Transverse colon (tissue), 4 donors: ENCODE data around the gene RPS4Y1. TPM values are rescaled to one million over a fixed set of nuclear protein-coding genes. Genes with fewer than 3 reads are reported as not detected.

Experiments used
- DNase-seq: peaks from one replicate; pipeline ENCODE4 v3.0.0-alpha.2; 2019
- H3K27ac ChIP-seq, 4 donors: fragments of 200-600 bp; sonication (generic); 2 replicates each; pipeline ENCODE4 v1.5.1; 2016 to 2018; ENCODE audit warnings: inconsistent platforms in 4 of 4
- H3K27me3 ChIP-seq: fragments of 200-600 bp; sonication (generic); 2 replicates; pipeline ENCODE4 v1.5.1; 2017; ENCODE audit warnings: inconsistent platforms
- H3K36me3 ChIP-seq, 4 donors: fragments of 200-600 bp; sonication (generic); 2 replicates each; pipeline ENCODE4 v1.5.1; 2017 to 2019; ENCODE audit warnings: inconsistent platforms in 4 of 4
- H3K4me1 ChIP-seq, 4 donors: fragments of 200-600 bp; sonication (generic); 2 replicates each; pipeline ENCODE4 v1.5.1; 2017 to 2020; ENCODE audit warnings: inconsistent platforms in 4 of 4
- H3K4me3 ChIP-seq, 4 donors: fragments of 200-600 bp; sonication (generic); 1 replicate in 1 of 4; 2 replicates in 3 of 4; pipeline versions ENCODE4 v1.5.1 to v1.6.1; 2017 to 2019; ENCODE audit warnings: inconsistent platforms in 4 of 4
- H3K9me3 ChIP-seq, 2 donors: fragments of 200-600 bp; sonication (generic); 2 replicates each; pipeline ENCODE4 v1.5.1; 2017 to 2019; ENCODE audit warnings: inconsistent platforms in 2 of 2
- EP300 ChIP-seq: sonication (generic); formaldehyde crosslinking; IDR thresholded peaks from one replicate; pipeline ENCODE4 v1.6.1; 2017; ENCODE audit warnings: antibody characterized with exemption, low read depth
- POLR2A ChIP-seq: fragments of 450-650 bp; IDR thresholded peaks from one replicate; pipeline ENCODE4 v1.6.1; 2016; ENCODE audit warnings: antibody characterized with exemption, mild to moderate bottlenecking, moderate library complexity
- POLR2AphosphoS5 ChIP-seq, 3 donors: sonication (generic); formaldehyde crosslinking; IDR thresholded peaks; one replicate each; pipeline ENCODE4 v1.6.1; 2016; ENCODE audit warnings: antibody characterized with exemption in 3 of 3
- WGBS, 2 donors: methylation state at CpG; one replicate each; pipeline ENCODE4 v1.1.5; 2018; ENCODE audit warnings: low coverage in 1 of 2; 5-methylcytosine and 5-hydroxymethylcytosine counted together
- in situ Hi-C, 4 donors: fragments of 200-750 bp; cut with MboI; loops; one replicate each; pipeline versions ENCODE4 v1.15.0 to v1.15.1; 2017; ENCODE audit warnings: low sequenced_read_pairs in 3 of 4, low pct_ligation_motif_present in 1 of 4, low pct_unique_long_range_greater_than_20kb in 1 of 4
- intact Hi-C: fragments of 100-400 bp; cut with DNase I; formaldehyde crosslinking; loops from one replicate; pipeline ENCODE4 v1.15.1; 2023; ENCODE audit warnings: low total_unique reads
- total RNA-seq, 4 donors: library from RNA; depleted of rRNA; stranded (reverse); fragments of >200 nt; gene quantifications; one replicate each; pipeline ENCODE4 v1.1.0, GENCODE V29; 2016
- TF ChIP-seq, protein P1 (sequence below), 5 experiments: fragments of 200-600 bp in 3 of 5; fragments of 450-650 bp in 2 of 5; sonication (generic) in 3 of 5; IDR thresholded peaks; 1 replicate in 2 of 5; 2 replicates in 3 of 5; pipeline ENCODE4 v1.5.1; 2016 to 2017; ENCODE audit warnings: antibody characterized with exemption in 5 of 5, inconsistent platforms in 3 of 5, mild to moderate bottlenecking in 2 of 5, moderate library complexity in 1 of 5

RPS4Y1 gene
- total RNA-seq, 4 donors from 2014 or later: 125 to 177 TPM; not detected in 2

DNA sequence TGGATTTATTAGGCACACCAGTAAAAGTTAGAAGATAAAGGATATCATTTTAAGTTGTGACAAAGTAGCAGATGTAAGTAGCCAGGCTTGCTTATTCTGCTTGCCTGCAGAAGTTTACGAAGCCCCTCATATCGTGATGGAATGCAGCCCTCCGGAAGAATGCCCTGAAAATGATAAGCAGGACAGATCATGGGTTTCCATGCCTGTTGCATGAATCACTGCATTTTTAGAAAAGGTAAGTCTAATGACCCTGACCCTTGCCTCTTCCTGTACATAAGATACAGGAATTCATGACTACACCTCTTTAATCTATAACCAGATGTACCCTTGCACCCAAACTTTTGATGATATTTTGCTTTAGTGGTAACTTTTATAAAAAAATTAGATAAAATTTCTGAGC is 16.9 kb upstream of the RPS4Y1 start:
- in situ Hi-C loops: no loop called here
- no CpG with 5 or more reads among the region's 3 CpGs for WGBS, 2 donors

GRCh38 chrY:2828497-2828896 is 12.9 kb upstream of the RPS4Y1 start:
- TF ChIP-seq, protein P1, sequence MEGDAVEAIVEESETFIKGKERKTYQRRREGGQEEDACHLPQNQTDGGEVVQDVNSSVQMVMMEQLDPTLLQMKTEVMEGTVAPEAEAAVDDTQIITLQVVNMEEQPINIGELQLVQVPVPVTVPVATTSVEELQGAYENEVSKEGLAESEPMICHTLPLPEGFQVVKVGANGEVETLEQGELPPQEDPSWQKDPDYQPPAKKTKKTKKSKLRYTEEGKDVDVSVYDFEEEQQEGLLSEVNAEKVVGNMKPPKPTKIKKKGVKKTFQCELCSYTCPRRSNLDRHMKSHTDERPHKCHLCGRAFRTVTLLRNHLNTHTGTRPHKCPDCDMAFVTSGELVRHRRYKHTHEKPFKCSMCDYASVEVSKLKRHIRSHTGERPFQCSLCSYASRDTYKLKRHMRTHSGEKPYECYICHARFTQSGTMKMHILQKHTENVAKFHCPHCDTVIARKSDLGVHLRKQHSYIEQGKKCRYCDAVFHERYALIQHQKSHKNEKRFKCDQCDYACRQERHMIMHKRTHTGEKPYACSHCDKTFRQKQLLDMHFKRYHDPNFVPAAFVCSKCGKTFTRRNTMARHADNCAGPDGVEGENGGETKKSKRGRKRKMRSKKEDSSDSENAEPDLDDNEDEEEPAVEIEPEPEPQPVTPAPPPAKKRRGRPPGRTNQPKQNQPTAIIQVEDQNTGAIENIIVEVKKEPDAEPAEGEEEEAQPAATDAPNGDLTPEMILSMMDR (IDR thresholded peaks at IDR 0.05): no peak
- TF ChIP-seq POLR2AphosphoS5 (IDR thresholded peaks at IDR 0.05) (no peak), EP300 (no peak), POLR2A (no peak)
- H3K27ac ChIP-seq: no peak overlapping the region
- no peak for DNase-seq
- WGBS, 2 donors: no CpG with 5 or more reads among the region's 5 CpGs
- H3K9me3 ChIP-seq: no peaks in the 10 kb centered on the region
- no peaks in the 10 kb centered on the region for H3K36me3 ChIP-seq
- in situ Hi-C loops: no loop called here
- no peak overlapping the region for H3K4me3 ChIP-seq
- H3K27me3 ChIP-seq: no peaks in the 10 kb centered on the region
- no peaks in the 10 kb centered on the region for H3K4me1 ChIP-seq
- intact Hi-C loops: no loop called here

More for the DNA sequence above, 16.9 kb upstream of the RPS4Y1 start:
- intact Hi-C loops: no loop called here
- H3K4me3 ChIP-seq: no peak overlapping the region
- no peaks in the 10 kb centered on the region for H3K36me3 ChIP-seq
- no peak for DNase-seq
- no peak overlapping the region for H3K27ac ChIP-seq
- no peaks in the 10 kb centered on the region for H3K9me3 ChIP-seq
- H3K4me1 ChIP-seq: no peaks in the 10 kb centered on the region
- no peaks in the 10 kb centered on the region for H3K27me3 ChIP-seq
- TF ChIP-seq EP300 (no peak), POLR2A (no peak), POLR2AphosphoS5 (IDR thresholded peaks at IDR 0.05) (no peak)
- TF ChIP-seq, protein P1 (IDR thresholded peaks at IDR 0.05): no peak

DNA sequence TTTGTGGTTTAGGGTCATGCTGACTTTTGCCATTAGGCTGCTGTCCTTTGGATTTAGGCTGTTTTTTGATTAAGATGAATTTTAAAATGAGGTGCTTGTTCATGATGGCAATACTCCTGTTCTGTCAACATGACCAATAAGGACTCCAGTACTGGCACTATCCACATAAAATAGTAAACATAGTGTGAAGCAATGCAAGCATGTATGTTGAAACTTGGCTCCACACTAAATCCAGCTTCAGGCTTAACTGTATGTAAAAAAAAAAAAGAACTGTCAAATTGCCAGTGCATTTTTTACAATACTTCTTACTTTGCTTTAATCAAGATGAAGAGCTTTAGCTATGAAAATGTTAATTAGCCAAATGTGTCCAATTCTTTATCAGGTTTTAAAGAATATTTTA is 6.2 kb upstream of the RPS4Y1 start:
- Histone ChIP-seq H3K36me3 (no peaks in the 10 kb centered on the region), H3K4me3 (no peak overlapping the region), H3K9me3 (no peaks in the 10 kb centered on the region), H3K27ac (no peak overlapping the region), H3K27me3 (no peaks in the 10 kb centered on the region), H3K4me1 (no peaks in the 10 kb centered on the region)
- TF ChIP-seq POLR2AphosphoS5 (IDR thresholded peaks at IDR 0.05): no peak
- no peak for TF ChIP-seq EP300
- TF ChIP-seq, protein P1 (IDR thresholded peaks at IDR 0.05): no peak
- TF ChIP-seq POLR2A: no peak
- intact Hi-C loops: no loop called here
- in situ Hi-C loops: no loop called here
- DNase-seq: no peak

DNA sequence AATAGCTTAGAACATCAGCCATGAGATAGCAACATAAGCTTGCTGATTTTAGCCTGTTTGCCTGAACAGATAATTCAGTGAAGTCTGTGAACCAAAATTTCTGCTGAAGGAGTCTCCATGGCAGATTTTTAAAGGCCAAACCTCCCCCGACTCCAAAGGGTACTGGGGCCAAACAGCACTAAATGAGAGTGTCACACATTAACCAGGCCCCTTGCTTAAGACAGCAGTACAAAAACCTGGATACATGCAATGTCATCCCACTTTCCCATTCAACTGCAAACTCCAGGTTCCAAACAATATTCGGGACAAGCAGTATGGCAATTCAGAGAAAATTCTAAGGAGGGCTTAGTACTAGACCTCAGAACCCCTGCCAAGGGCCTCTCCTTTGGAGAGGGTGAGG is 4.3 kb upstream of the RPS4Y1 start:
- H3K27me3 ChIP-seq: no peaks in the 10 kb centered on the region
- intact Hi-C loops: no loop called here
- DNase-seq: no peak
- H3K36me3 ChIP-seq: no peaks in the 10 kb centered on the region
- H3K4me1 ChIP-seq: peaks cover 0 to under 1% (median 0%) of the 10 kb centered on the region in 4 donors
- TF ChIP-seq, protein P1 (IDR thresholded peaks at IDR 0.05): no peak
- TF ChIP-seq POLR2A: no peak
- no peak for TF ChIP-seq EP300
- TF ChIP-seq POLR2AphosphoS5 (IDR thresholded peaks at IDR 0.05): no peak
- no CpG with 5 or more reads among the region's 2 CpGs for WGBS, 2 donors
- H3K9me3 ChIP-seq: no peaks in the 10 kb centered on the region
- no peak overlapping the region for H3K27ac ChIP-seq
- H3K4me3 ChIP-seq: no peak overlapping the region
- in situ Hi-C loops: no loop called here
